ENCODE measurements around the gene LRRC32.

- TF ChIP-seq CTCF (conservative IDR thresholded peaks at IDR 0.05; ENCODE audit: low read depth, low read length) (no peak), POLR2A (IDR thresholded peaks at IDR 0.05; ENCODE audit: low read depth, low read length) (no peak), CEBPB (IDR thresholded peaks at IDR 0.05; ENCODE audit: low read depth, low read length) (no peak)
Measured at GRCh38 chr11:76665172-76665571, 5.4 kb downstream of the LRRC32 start.

All from IMR-90 (cell line).